Mucosa of descending colon (tissue), 3 donors: ENCODE measurements around the gene SLC25A24. TPM values are rescaled to one million over a fixed set of nuclear protein-coding genes. Genes with fewer than 3 reads are reported as not detected.
"Not testable (repeated sequence)": the region's sequence is repeated elsewhere in the genome, so short reads cannot be mapped to it uniquely, and the experiment has no call there.

ENCODE experiments used
- ATAC-seq: fragments of 200-7000 bp; cut with Tn5 transposase; one replicate; pipeline ENCODE4 v1.9.1; 2020; ENCODE audit warnings: mild to moderate bottlenecking, moderate library complexity
- DNase-seq, 3 donors: peaks; one replicate each; pipeline ENCODE4 v3.0.0-alpha.2; 2020
- H3K36me3 ChIP-seq: fragments of 200-600 bp; one replicate; pipeline ENCODE4 v1.8.0; 2021; ENCODE audit warnings: low read depth, mild to moderate bottlenecking
- H3K4me1 ChIP-seq: fragments of 200-600 bp; one replicate; pipeline ENCODE4 v1.8.0; 2021; ENCODE audit warnings: low read depth, mild to moderate bottlenecking
- H3K4me3 ChIP-seq: fragments of 200-600 bp; one replicate; pipeline ENCODE4 v1.8.0; 2021; ENCODE audit warnings: mild to moderate bottlenecking
- H3K9me3 ChIP-seq: fragments of 200-600 bp; one replicate; pipeline ENCODE4 v1.8.0; 2021; ENCODE audit warnings: mild to moderate bottlenecking
- intact Hi-C, 2 donors: fragments of 100-400 bp; cut with DNase I in 1 of 2; cut with micrococcal nuclease in 1 of 2; formaldehyde crosslinking; loops; one replicate each; pipeline versions ENCODE4 v1.11.0 to v1.11.1; 2022; cut with DNase I, micrococcal nuclease
- long read RNA-seq, 2 donors: library from polyadenylated mRNA; unstranded; transcript quantifications; one replicate each; pipeline ENCODE4 v2.0.0, GENCODE V29; 2019 to 2021
- total RNA-seq, 3 donors: library from RNA; stranded (reverse); fragmentation: NEBNext Ultra II Directional in 2 of 3; extraction: Animal tissue kit (Norgen Biotek cat#: 25700) in 2 of 3; gene quantifications; one replicate each; pipeline versions ENCODE4 v1.2.1 to v1.2.4, GENCODE V29; 2021 to 2023
- TF ChIP-seq, protein P1 (sequence below): fragments of 200-600 bp; IDR thresholded peaks from one replicate; pipeline ENCODE4 v1.8.0; 2022; ENCODE audit warnings: antibody characterized with exemption, mild to moderate bottlenecking
- donor health status: DM: no; HTN: no; CAD: no; lungs with moderate emphysema.
- donor health status: DM: no; HTN: no; CAD: no.
- donor health status: DM: no; HTN: yes; CAD: no.

SLC25A24 gene
- 10 to 100 TPM; 38.1 to 81.2 (median 66.7) TPM for total RNA-seq
- long read RNA-seq, donor 1, full-length matches to known transcripts: 89 of 101 reads
- long read RNA-seq, donor 1, partial matches to known transcripts: 5 of 101 reads
- long read RNA-seq, donor 1, other reads (novel, unspliced or antisense): 7 of 101 reads
- long read RNA-seq, donor 2, full-length matches to known transcripts: 32 of 52 reads
- long read RNA-seq, donor 2, partial matches to known transcripts: 17 of 52 reads
- long read RNA-seq, donor 2, other reads (novel, unspliced or antisense): 3 of 52 reads

DNA sequence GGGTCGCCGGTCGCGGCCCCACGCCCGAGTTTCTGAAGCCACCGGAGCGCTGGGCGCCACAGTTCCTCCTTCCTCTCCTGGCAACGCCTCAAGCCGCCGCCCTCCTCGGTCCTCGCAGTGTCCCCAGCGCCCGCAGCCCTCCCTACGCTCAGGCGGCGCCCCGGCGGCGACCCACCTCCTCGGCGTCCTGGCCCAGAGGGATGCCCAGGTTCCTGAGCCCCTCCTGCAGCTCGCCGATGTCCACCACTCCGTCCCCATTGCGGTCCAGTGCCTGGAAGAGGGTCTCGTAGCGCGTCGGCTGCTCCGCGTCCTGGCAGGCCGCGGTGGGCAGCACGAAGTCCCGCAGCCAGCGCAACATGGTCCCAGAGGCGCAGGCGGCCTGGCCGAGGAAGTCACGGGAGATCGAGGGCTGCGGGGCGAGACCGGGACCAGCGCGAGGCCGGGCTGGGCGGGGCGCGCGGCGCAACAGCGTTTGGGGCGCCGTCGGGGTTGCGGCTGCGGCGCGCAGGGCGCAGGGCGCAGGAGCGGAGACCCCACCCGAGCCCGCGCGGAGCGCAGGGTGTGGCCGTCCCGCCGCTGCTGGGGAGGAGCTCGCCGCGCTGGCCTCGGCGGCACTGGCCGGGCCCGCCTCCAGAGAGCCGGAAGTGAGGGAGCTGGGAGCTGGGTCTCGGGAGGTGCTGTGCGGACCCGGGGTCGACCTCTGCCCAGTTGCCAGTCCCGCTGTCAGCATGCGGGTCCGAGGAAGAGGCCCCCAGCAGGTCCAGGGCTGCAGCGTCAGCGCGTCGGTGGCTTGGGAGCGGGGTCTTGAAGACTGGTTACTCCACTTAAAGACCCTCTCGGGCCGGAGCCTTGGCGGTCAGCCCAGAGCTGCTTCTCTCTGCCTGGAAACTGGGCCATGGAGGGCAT is at the start of gene SLC25A24:
SLC25A24 (minus strand) TSS at position 563 of the 906 bp plus-strand sequence; CDS start at position 358, 205 bp downstream.
- DNase-seq: peak; percentile 84 to 94 (median 93)

DNA sequence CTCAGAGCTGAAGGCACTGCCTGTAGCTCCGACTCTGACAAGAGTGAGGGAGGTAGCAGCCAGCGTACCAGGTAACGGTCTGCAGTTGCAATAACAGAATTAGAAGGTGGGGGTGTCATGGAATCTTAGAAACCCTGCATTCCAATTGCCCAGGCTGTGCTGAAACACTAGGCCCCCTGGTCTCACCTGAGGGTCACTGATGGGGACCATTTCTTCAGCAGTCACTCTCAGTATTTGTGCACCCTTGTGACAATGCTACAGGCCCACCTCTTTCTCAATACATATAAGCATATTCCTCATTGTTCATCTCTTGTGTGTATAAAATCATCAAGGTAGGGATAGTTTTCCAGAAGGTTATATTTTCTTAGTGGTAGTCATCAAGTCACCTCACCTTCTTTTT is 43.8 kb upstream of the SLC25A24 start, which contains the start of gene NBPF4:
NBPF4 (minus strand) TSS at position 101 of the 400 bp plus-strand sequence. CDS start 315 bp downstream, outside the sequence.
- H3K36me3 ChIP-seq, intact Hi-C loops, H3K9me3 ChIP-seq, H3K4me3 ChIP-seq, DNase-seq, H3K4me1 ChIP-seq, ATAC-seq: not testable (repeated sequence)

More for the DNA sequence above, at the start of gene SLC25A24:
- H3K9me3 ChIP-seq: no peaks in the 10 kb centered on the region
- H3K4me3 ChIP-seq: peak within 1 kb of the TSS; percentile 87
- TF ChIP-seq, protein P1, sequence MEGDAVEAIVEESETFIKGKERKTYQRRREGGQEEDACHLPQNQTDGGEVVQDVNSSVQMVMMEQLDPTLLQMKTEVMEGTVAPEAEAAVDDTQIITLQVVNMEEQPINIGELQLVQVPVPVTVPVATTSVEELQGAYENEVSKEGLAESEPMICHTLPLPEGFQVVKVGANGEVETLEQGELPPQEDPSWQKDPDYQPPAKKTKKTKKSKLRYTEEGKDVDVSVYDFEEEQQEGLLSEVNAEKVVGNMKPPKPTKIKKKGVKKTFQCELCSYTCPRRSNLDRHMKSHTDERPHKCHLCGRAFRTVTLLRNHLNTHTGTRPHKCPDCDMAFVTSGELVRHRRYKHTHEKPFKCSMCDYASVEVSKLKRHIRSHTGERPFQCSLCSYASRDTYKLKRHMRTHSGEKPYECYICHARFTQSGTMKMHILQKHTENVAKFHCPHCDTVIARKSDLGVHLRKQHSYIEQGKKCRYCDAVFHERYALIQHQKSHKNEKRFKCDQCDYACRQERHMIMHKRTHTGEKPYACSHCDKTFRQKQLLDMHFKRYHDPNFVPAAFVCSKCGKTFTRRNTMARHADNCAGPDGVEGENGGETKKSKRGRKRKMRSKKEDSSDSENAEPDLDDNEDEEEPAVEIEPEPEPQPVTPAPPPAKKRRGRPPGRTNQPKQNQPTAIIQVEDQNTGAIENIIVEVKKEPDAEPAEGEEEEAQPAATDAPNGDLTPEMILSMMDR: no peak
- intact Hi-C loops: no loop called here
- H3K4me1 ChIP-seq: peaks cover 19% of the 10 kb centered on the region
- H3K36me3 ChIP-seq: no peaks in the 10 kb centered on the region
- peak; percentile 95 for ATAC-seq

DNA sequence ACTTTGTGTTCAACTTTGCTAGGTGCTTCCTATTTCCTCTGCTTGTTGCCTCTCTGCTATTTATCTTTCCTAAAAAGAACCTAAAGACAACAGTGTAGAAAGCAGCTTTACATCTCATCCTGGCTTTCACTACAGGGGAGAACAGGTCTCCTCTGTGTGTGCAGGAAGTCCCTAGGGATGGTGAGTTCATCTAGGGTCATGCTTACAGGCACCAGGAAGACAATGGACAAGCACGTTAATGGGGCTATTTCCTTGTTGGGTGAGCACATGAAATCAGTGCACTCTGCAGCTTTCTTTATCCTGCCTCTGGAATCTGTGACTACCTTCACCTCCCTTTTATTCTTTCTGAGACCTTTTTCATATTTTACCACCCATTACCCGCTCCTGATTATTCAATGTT is 39.3 kb upstream of the SLC25A24 start:
- peak; percentile 90 for ATAC-seq
- intact Hi-C loops, H3K4me3 ChIP-seq, H3K36me3 ChIP-seq, H3K4me1 ChIP-seq, DNase-seq, H3K9me3 ChIP-seq: not testable (repeated sequence)

DNA sequence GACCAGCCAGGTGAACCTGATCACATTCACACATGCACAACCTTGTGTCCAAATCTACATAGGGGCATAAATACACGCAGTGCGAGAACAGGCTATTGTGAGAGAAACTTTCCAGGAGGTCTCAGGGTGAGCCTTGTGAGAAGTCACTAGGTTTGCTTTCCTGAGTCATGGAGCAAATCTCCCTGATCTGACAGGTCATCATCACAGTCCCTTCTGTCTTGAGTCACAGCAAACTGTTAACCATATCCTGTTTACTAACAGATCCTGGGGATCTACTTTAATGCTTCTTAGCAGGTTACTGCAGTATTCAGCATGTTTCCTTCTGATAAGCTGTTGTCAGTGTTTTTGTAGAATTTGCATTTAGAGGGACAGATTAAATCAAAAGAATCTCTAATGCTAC is 35.2 kb upstream of the SLC25A24 start:
- intact Hi-C loops, DNase-seq, ATAC-seq, H3K4me1 ChIP-seq, H3K9me3 ChIP-seq, H3K36me3 ChIP-seq, H3K4me3 ChIP-seq: not testable (repeated sequence)

DNA sequence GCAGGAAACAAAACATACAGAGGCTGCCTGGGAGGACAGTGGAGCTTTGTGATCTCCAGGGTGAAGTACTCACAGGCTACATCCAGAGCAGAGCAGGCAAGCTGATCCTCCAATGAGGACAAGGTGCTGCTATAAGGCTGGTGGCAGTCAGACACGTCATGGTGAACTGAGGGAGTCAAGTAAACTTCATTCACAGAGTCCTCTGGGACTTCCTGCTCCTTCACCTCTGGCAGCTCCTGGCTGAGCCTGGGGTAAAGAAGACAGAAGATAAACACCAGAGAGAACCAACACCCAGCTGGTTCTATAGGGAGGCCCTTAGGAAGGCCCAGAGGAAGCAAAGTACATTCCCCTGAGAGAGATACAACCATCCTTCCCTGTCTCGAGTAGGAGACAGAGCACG is 32.0 kb upstream of the SLC25A24 start:
- H3K4me1 ChIP-seq, intact Hi-C loops, DNase-seq, H3K36me3 ChIP-seq, H3K9me3 ChIP-seq, H3K4me3 ChIP-seq: not testable (repeated sequence)
- ATAC-seq: peak; percentile 74

DNA sequence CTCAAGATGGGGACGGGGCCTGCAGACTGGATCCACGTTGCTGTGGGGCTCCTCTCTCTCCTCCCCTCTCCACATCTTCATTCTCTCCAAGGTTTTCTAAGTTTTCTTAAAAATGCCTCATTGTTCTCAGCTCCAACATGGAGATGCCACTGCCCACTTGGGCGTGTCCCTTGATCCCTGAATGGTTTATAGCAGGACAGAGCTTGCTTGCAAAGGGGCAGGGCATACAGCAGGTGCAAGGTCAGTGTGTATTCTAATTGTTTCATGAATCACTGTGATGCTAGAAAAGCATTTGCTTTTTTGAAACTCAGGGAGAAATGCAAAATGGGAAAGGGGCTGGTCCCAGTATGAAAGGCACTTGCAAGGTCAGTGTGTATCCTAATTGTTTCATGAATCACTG is 29.8 kb upstream of the SLC25A24 start:
- DNase-seq, H3K9me3 ChIP-seq, H3K4me1 ChIP-seq, intact Hi-C loops, H3K4me3 ChIP-seq, H3K36me3 ChIP-seq: not testable (repeated sequence)
- peak; percentile 72 for ATAC-seq

DNA sequence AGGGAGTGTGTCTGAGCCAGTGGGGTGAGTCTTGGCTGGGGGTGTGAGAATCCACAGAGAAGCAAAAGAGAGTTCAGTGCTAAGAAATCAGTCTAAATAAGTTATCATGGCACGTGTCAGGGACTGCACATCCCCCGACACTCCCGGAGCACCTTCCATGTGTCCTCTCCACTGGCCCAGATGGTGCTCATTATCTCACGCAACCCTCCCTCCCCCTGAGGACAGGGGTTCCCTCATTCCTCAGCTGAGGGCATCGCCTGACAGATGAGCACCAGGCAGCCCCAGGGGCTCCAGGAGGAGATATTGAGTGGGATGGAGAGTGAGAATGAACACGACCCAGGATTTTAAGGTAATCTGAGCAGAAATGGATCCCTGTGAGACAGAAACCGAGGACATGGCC is 27.6 kb upstream of the SLC25A24 start:
- DNase-seq, H3K4me1 ChIP-seq, H3K4me3 ChIP-seq, intact Hi-C loops, H3K36me3 ChIP-seq, ATAC-seq, H3K9me3 ChIP-seq: not testable (repeated sequence)

DNA sequence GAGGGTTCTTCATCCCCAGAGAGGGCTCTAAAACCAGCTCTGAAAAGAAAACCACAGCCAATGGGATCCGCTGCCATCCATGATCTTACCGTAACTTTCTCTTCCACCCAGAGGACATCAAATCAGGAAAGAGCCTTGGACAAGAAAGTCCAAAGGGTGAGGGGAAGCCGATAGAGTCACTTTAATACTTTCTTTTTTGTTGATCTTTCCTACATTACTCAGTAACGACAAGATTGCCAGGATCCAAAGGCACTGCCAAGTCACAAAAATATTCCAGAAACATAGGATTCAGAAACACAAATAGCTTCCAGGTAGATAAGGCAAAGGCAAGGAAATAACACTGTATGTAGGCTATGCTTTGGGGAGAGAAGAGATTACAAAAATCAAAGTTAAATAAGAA is 26.7 kb upstream of the SLC25A24 start:
- H3K4me3 ChIP-seq, H3K4me1 ChIP-seq, H3K9me3 ChIP-seq, H3K36me3 ChIP-seq, intact Hi-C loops: not testable (repeated sequence)
- DNase-seq (peak in 1 of 3 donors; percentile 19), ATAC-seq (peak; percentile 73)

DNA sequence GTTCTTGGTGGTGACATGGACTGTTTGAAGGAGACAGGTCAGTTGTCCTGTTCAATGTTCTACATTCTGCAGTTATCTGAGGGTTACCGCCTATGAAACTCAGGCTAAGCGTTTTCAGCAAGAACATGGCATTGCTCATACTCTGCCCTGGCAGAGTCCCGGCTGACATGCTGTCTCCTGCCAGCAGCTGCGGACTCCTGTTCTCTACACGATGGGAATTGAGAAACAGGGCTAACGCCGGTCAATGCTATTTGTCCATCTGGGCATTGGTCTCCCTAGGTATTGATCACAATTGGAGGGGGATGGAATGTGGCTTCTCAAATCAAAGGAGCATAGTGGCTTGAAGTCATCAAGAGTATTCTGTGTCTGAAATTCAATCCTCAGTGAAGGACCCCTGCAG is 23.1 kb upstream of the SLC25A24 start:
- DNase-seq, ATAC-seq, intact Hi-C loops, H3K4me3 ChIP-seq, H3K9me3 ChIP-seq, H3K4me1 ChIP-seq, H3K36me3 ChIP-seq: not testable (repeated sequence)

DNA sequence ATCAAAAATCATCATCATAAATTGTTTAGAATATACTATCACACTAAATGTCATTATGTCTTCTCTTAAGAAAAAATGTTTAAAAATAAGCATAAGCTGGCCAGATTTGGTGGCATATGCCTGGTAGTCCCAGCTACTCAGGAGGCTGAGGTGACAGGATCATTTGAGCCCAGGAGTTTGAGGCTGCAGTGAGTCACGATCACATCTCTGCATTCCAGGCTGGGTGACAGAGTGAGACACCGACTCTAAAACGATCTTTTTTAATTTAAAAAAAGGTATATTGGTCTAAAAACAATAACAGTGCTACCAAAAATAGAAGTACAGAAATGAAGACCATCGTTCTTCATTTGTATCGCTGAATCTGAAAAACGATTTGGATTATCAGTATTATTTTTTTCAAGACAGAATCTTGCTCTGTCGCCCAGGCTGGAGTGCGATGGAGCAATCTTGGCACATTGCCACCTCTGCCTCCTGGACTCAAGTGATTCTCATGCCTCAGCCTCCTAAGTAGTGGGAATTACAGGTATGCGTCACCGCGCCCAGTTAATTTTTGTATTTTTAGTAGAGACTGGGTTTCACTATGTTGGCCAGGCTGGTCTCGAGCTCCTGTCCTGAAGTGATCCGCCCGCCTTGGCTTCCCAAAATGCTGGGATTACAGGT is 17.5 kb upstream of the SLC25A24 start:
- H3K4me1 ChIP-seq, H3K36me3 ChIP-seq, H3K9me3 ChIP-seq, ATAC-seq, intact Hi-C loops, H3K4me3 ChIP-seq, DNase-seq: not testable (repeated sequence)

DNA sequence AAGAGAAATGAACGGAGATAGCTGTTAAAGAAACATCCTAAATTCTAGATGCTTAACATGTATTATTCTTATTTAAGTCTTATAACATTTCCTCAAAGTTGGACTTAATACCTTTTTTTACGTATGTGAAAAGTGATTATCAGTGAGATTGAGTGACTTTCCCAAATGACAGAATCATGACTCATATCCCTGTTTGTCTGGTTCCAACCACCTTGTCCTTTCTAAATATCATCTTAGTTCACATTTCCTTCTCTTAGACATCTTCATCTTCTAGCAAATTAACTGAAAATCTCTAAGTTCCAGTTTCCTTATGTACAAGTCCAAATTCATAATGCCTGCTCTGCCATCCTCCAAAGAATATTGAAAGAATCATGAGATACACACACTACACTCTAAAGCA is 16.9 kb upstream of the SLC25A24 start:
- H3K4me3 ChIP-seq, H3K36me3 ChIP-seq, intact Hi-C loops, H3K4me1 ChIP-seq, ATAC-seq, DNase-seq, H3K9me3 ChIP-seq: not testable (repeated sequence)

DNA sequence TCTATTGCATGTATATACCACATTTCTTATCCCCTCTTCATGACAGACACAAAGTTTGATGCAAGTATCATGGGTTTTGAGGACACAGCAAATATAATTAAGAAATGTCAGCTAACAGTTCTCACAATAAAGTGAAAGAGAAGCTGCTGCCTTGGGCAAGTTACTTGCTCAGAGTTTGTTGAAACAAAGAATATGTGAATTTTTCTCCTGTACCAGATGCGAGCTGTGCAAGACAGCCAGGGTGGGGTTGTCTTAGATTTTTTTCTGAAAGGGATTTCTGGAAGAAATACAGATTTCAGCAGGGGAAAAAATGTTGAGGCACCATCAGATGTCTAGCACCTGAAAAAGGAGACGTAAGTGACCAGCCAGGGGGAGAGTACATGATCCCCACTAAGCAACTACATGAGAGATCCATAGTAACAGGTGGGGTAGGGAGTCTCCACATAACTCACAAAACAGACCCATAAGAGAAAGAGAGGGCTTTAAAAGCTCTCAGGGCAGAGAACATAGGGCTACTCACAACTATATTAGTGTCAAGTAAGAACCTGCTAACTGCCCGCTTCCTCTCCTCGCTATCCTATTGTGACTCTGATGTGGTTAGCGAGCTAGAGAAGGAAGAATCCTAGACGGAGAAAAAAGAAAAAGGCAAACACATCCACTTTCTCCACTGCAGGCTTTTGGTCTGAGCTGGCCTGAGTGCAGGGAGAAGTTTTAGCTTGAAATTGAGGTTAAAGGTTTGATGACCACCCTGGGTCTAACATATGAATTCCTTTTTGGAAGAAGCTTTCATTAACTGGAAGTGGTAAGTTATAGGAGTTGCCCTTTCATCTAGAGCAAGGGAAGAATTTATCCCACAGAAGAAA is 16.1 kb upstream of the SLC25A24 start:
- intact Hi-C loops, H3K36me3 ChIP-seq, H3K9me3 ChIP-seq, H3K4me3 ChIP-seq, ATAC-seq, H3K4me1 ChIP-seq, DNase-seq: not testable (repeated sequence)
